GM12872 (cell line): ENCODE measurements around the gene NXN.

Experiments used
- CTCF ChIP-seq: IDR thresholded peaks from 3 replicates; pipeline ENCODE4 v1.5.1; 2011; ENCODE audit warnings: low read depth, mild to moderate bottlenecking, low read length, moderate library complexity; ENCODE audit not compliant: insufficient read depth

Gene NXN

GRCh38 chr17:800446-801242, 178.9 kb downstream of the NXN start:
- no peak for TF ChIP-seq CTCF

- TF ChIP-seq CTCF = no peak
These were observed 180.3 kb downstream of the NXN start for GRCh38 chr17:799261-799660.

GRCh38 chr17:798246-798645, 181.3 kb downstream of the NXN start:
- TF ChIP-seq CTCF = no peak

- TF ChIP-seq CTCF = no peak
These were observed 182.2 kb downstream of the NXN start for GRCh38 chr17:797236-797840.

- TF ChIP-seq CTCF = no peak
These were observed 183.0 kb downstream of the NXN start for GRCh38 chr17:796609-797008.

- TF ChIP-seq CTCF = no peak
These were observed 183.9 kb downstream of the NXN start for GRCh38 chr17:795721-796120.

- TF ChIP-seq CTCF = no peak
These were observed 184.3 kb downstream of the NXN start for GRCh38 chr17:795276-795675.
